ENCODE data around the gene SPRR1B.
"Not testable (repeated sequence)": the region's sequence is repeated elsewhere in the genome, so short reads cannot be mapped to it uniquely, and the experiment has no call there.

SPRR1B gene

DNA sequence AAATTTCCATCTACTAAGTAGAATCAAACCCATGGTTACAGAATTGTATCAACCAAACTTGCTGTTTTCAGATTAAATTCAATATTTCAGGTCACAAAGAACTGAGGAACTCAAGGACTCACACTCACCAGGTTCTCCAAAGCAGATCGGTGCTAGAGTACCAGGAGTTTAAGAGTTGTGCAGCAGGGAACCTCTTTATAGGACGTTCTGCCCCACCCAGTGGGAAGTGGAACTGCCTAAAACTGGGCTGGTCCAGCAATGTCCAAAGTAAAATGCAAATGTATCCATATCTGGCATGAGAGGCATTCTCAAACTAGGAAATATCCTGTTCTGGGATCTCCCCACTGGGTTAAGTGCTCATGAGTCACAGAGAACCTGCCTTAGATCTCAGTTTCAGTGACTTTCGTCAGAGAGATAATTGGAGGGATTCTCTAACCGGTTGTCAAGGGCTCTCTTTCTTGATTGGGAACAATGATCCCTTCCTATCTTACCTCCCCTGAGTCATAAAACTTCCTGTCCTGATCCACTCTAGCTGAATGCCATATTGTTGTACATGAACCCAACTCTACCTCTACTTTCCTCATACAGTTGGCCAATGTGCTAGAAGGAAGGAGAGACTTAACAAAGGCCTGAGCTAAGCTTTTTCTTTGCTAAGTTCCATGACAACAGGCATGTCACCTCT, 10.1 kb downstream of the SPRR1B start, which contains the start of gene SPRR2D:
Gene SPRR2D, minus strand, starts transcription at position 171 of the 682 bp plus-strand sequence. CDS start 774 bp downstream, outside the sequence.
- DNase-seq (ENCODE audit: low read depth) = no peak

DNA sequence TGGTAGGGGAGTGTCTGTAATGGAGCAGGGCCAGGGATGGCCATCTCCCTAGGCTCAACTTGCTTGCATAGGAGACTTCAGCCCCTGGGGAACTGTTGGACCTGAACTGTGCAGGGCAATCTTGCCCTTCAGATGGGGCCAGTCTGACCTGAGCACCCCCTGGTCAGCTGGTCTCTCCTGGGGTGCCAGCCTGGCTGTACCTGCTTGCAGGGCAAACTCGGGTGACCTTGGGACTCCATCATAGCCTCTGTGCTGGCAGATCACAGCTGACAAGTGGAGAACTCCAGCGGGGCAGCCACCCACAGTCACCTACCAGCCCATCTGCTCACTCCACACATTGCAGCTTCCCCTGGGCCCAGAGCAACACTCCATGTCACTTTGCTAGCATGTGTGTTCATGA, 18.2 kb downstream of the SPRR1B start:
- no peak for DNase-seq (ENCODE audit: low read depth)

GRCh38 chr1:153056111-153056510, 25.1 kb downstream of the SPRR1B start:
- DNase-seq (ENCODE audit: low read depth) = not testable (repeated sequence)

- DNase-seq (ENCODE audit: low read depth) = no peak
Measured at GRCh38 chr1:153057375-153057774, 26.4 kb downstream of the SPRR1B start, which contains the start of gene SPRR2A. Gene SPRR2A (minus strand): TSS chr1:153057512. CDS start chr1:153056735, 777 bp downstream.

- no peak for DNase-seq (ENCODE audit: low read depth)
Measured at GRCh38 chr1:153058154-153058553, 27.2 kb downstream of the SPRR1B start.

- no peak for DNase-seq (ENCODE audit: low read depth)
Measured at GRCh38 chr1:153058826-153059784, 28.1 kb downstream of the SPRR1B start.

- no peak for DNase-seq (ENCODE audit: low read depth)
Measured at GRCh38 chr1:153070243-153070642, 39.2 kb downstream of the SPRR1B start.

DNA sequence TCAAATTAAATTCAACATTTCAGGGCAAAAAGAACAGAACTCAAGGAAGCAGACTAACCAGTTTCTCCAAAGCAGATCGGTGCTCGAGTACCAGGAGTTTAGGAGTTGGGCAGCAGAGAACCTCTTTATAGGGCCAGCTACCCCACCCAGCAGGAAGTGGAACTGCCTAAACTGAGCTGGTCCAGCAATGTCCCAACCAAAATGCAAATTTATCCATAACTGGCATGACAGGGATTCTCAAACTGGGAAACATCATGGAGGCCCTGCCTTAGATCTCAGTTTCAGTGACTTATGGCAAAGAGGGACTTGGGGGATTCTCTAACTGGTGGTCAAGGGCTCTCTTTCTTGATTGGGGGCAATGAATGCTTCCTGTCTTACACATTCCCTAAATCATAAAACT, 40.5 kb downstream of the SPRR1B start, which contains the start of gene SPRR2B:
Gene SPRR2B, minus strand, starts transcription at position 101 of the 400 bp plus-strand sequence. CDS start 772 bp downstream, outside the sequence.
- DNase-seq (ENCODE audit: low read depth) = no peak

- no peak for DNase-seq (ENCODE audit: low read depth)
Measured at GRCh38 chr1:153072806-153073726, 42.1 kb downstream of the SPRR1B start.

- no peak for DNase-seq (ENCODE audit: low read depth)
Measured at GRCh38 chr1:153081736-153082135, 50.7 kb downstream of the SPRR1B start.
